ENCODE measurements around the gene DCAF15.
"Not testable (repeated sequence)": the region's sequence is repeated elsewhere in the genome, so short reads cannot be mapped to it uniquely, and the experiment has no call there.

- TF ChIP-seq, protein P1, sequence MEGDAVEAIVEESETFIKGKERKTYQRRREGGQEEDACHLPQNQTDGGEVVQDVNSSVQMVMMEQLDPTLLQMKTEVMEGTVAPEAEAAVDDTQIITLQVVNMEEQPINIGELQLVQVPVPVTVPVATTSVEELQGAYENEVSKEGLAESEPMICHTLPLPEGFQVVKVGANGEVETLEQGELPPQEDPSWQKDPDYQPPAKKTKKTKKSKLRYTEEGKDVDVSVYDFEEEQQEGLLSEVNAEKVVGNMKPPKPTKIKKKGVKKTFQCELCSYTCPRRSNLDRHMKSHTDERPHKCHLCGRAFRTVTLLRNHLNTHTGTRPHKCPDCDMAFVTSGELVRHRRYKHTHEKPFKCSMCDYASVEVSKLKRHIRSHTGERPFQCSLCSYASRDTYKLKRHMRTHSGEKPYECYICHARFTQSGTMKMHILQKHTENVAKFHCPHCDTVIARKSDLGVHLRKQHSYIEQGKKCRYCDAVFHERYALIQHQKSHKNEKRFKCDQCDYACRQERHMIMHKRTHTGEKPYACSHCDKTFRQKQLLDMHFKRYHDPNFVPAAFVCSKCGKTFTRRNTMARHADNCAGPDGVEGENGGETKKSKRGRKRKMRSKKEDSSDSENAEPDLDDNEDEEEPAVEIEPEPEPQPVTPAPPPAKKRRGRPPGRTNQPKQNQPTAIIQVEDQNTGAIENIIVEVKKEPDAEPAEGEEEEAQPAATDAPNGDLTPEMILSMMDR (IDR thresholded peaks at IDR 0.05 in 4 of 5, conservative IDR thresholded peaks at IDR 0.05 in 1 of 5) = not testable (repeated sequence)
- TF ChIP-seq POLR2A (IDR thresholded peaks at IDR 0.05) = not testable (repeated sequence)
These were observed 21.2 kb downstream of the DCAF15 start for GRCh38 chr19:13973479-13973878.
